SIG-M5 (cell line): ENCODE results near the gene GDF2.

Experiments used
- DNase-seq: peaks from one replicate; lab custom pipeline; 2025; lab: John Stamatoyannopoulos, UW

Gene GDF2

GRCh38 chr10:47291682-47292081 lies 30.6 kb upstream of the GDF2 start:
- DNase-seq = no peak

GRCh38 chr10:47294057-47294456 lies 28.2 kb upstream of the GDF2 start:
- DNase-seq = no peak

- no peak for DNase-seq
These were observed 27.8 kb upstream of the GDF2 start for GRCh38 chr10:47294501-47294900.

GRCh38 chr10:47295411-47295810 lies 26.8 kb upstream of the GDF2 start:
- no peak for DNase-seq

- no peak for DNase-seq
These were observed 25.9 kb upstream of the GDF2 start for GRCh38 chr10:47296156-47296894.

- no peak for DNase-seq
These were observed 25.3 kb upstream of the GDF2 start for GRCh38 chr10:47296941-47297340.

DNA sequence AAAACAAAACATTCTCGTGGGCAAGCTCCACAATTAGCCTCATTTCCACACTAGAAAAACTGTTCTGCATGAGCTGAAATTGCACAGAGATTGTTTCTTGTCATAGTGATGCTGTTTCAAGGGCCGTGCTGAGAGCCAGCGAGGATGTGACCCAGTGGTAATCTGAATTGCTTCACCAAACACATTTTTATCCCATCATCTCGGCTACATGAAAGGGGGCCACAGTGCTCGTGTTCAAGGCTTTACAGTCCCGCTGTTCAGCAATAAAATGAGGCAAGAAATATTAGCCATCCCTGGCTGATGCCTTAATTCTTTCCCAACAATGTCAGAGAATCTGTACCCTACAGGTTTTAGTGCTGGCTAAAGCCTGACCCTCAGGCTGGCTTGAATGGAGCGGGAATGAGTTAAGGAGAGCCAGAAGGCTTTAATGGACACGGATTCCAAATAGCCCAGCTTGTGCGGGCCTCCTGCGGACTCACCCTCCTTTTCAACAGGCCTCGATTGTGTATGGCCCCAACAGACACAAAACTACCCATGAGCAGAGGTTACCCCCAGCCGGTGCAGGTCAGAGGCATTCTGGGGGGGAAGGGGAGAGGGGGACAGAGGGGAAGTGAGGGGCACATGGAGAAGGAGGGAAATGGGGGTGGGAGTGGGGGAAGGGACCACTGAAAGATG lies 24.3 kb upstream of the GDF2 start:
- no peak for DNase-seq

DNA sequence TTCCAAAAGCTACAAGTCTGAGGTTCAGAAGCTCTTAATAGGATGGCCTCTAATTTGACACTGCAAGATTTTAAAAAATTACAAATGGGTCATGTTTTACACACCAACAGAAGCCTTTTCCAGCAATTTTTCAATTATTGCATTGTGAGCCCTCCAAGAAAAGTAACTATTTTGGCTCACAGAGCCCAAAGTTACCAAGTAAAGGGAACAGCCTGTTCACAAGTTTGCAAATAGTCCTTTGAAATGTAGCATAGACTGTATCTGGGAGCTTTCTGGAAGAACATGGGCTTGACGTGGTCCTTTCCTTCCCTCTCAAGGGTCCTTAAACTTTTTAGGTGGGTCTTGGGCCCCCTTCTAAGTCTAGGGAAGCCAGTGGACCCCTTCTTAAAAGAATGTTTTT lies 23.5 kb upstream of the GDF2 start:
- no peak for DNase-seq

- DNase-seq = no peak
These were observed 22.4 kb upstream of the GDF2 start, which contains the start of gene GDF10 for GRCh38 chr10:47299611-47300428. TSS of gene GDF10 (plus strand) at chr10:47300197. CDS start at chr10:47300652, 455 bp downstream.

DNA sequence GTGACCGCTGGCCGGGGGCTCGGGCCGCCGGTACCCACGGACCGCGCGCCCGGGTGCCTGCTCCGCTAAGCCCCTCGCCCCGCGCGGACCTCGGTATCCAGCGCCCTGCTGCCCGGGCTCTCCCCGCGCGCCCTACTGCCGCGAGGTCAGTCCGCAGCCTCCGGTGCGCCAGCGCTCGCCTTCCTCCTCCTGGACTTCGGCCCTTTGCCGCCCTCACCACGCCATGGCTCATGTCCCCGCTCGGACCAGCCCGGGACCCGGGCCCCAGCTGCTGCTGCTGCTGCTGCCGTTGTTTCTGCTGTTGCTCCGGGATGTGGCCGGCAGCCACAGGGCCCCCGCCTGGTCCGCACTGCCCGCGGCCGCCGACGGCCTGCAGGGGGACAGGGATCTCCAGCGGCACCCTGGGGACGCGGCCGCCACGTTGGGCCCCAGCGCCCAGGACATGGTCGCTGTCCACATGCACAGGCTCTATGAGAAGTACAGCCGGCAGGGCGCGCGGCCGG lies 21.8 kb upstream of the GDF2 start:
- DNase-seq = no peak

DNA sequence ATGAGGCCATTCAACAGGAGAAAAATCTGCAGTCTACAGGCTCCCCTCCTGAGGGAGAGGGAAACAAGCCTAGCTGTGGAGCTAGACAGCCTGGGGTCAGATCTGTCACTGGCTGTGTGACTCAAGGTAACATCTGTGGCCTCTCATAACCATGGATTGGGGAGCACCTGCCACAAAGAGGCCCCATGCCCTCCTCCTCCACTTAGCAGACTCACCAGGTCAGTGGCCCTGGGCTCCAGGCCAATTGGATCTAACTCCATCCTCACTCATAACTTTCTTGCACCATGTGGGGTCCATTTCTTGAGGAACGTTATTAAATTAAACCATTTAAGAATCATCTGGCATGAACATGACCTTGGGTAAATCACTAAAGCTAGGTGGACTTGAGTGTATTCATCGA lies 20.4 kb upstream of the GDF2 start:
- DNase-seq = no peak

DNA sequence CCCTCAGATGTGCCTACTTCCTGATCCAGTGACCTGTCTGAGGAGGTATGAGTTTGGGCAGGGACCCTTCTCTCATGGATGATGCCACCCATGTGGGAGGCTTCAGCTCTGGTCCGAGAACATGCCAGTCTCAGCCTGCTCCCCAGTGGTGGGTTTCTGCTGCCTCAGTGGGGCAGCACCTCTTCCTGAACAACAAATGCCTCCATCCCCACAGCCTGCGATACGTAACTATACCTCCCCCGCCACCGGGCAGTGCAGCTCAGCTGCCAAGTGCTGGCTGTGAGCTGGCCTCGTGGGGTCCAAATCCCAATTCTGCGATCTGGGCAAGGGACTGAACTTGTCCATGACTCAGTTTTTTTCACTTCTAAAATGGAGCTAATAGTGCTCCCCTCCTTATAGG lies 19.1 kb upstream of the GDF2 start:
- DNase-seq = no peak

- DNase-seq = no peak
These were observed 18.4 kb upstream of the GDF2 start for GRCh38 chr10:47303866-47304265.

- DNase-seq = no peak
These were observed 16.7 kb upstream of the GDF2 start for GRCh38 chr10:47305566-47305965.

GRCh38 chr10:47306387-47307210 lies 15.7 kb upstream of the GDF2 start:
- DNase-seq = no peak

DNA sequence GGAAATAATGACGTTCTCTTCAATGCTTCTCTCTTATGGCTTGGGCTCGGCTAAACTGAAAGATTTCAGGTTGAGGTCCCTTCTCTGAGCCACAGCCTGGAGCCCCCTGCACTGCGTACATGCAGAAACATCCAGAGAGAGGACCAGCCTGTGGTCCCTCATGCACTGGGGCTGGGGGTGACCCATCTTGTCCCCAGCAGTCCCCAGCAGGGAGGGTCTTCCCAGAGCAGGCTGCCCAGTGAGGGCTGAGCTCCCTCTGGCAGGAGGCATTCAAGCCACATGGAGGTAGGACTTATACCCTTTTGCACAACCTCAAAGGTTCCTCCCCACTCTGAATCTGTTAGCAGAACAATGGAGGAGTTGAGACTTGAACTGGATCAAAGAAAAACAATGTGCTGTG lies 14.9 kb upstream of the GDF2 start:
- DNase-seq = no peak

DNA sequence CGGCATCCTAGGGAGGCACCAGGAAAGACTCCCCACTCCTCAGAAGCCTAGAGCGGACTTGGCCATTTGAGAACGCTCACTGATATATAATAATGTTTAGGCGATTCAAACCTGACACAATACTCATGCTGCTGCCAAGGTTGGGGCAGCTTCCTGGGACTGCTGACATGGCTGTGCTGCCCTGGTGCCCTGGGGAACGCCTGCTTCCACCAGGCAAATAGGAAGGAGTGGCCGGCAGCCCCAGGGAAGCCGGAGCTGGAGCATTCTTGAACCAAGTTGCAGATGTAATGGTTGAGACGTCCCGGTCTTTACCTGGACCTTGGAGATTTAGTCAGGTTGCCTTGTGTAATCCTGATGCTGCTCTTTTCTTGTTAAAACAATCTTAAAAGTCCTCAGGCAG lies 13.5 kb upstream of the GDF2 start:
- DNase-seq = no peak

DNA sequence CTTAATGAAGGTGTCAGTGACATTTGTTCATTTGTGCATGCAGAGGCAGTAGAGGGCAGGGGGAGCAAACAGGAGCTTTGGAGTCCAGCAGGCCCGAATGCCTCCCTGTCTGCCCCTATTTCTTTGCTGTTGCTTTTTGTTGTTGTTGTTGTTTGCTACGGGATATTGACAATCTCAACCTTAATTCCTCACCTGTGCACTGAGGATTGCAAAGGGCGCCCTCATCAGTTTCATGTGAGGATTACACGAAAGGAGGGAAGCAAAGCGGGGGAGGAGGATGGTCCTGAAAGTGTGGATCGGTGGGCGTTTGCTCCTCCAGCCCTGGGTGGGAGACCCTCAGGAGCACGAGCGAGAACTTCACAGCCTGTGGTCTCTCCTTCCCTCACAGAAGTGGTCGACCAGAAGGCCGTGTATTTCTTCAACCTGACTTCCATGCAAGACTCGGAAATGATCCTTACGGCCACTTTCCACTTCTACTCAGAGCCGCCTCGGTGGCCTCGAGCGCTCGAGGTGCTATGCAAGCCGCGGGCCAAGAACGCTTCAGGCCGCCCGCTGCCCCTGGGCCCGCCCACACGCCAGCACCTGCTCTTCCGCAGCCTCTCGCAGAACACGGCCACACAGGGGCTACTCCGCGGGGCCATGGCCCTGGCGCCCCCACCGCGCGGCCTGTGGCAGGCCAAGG lies 12.7 kb upstream of the GDF2 start:
- no peak for DNase-seq

DNA sequence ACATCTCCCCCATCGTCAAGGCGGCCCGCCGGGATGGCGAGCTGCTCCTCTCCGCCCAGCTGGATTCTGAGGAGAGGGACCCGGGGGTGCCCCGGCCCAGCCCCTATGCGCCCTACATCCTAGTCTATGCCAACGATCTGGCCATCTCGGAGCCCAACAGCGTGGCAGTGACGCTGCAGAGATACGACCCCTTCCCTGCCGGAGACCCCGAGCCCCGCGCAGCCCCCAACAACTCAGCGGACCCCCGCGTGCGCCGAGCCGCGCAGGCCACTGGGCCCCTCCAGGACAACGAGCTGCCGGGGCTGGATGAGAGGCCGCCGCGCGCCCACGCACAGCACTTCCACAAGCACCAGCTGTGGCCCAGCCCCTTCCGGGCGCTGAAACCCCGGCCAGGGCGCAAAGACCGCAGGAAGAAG lies 12.2 kb upstream of the GDF2 start:
- DNase-seq = no peak

DNA sequence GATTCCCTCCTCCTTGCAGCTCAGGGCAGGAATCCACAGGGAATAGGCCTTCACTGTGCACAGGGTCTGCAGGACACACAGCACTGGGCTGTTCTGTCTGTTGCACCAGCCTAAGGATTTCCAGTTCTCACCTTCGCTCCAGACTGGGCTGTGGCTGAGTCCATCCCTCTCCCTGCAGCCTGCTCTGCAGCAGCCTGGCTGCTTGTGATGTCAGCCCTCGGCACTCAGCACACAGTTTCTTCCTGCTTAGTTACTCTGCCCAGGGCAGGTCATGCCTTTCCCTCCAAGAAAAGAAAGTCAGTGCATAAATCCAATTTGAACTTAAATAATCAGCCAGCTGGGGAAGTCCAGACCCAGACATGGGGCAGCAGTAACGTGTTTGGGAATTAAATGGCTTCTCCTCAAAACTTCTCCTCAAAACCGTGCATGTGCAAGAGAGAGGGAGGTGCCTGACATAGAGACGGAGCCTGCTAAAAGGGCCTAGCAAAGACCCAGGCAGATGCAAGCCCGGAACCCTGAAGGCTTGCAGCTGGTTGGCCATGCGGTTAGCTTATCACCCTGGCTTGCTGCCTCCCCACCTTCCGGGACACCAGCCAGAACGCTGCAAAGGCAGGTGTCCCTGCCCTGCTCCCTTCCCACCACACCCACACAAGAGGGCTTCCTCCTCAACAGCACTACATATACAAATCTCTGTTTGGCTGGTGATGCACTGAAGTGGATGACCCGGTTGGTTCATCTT lies 10.9 kb upstream of the GDF2 start:
- DNase-seq = no peak
